BJ (cell line): ENCODE data around the gene CREB1. TPM values are rescaled to one million over a fixed set of nuclear protein-coding genes. Genes with fewer than 3 reads are reported as not detected.

Source experiments
- CTCF ChIA-PET: fragments of 350-600 bp; formaldehyde crosslinking; extraction: SDS; loops from one replicate; lab custom pipeline; 2021; ENCODE audit warnings: antibody characterized with exemption, inconsistent platforms; lab: Yijun Ruan, JAX
- POLR2A ChIA-PET: fragments of 300-600 bp; sonication (Branson Sonifier 250); formaldehyde crosslinking; extraction: SDS; loops from one replicate; lab custom pipeline; 2021; ENCODE audit warnings: antibody characterized with exemption; lab: Charles Lee
- DNase-seq: peaks from one replicate; pipeline ENCODE4 v3.0.0-alpha.2; 2011; ENCODE audit warnings: low read depth
- H3K27me3 ChIP-seq: 2 replicates; pipeline ENCODE4 v1.6.0; 2011; ENCODE audit warnings: low read length; ENCODE audit not compliant: control insufficient read depth, insufficient read depth
- H3K36me3 ChIP-seq: 2 replicates; pipeline ENCODE4 v1.5.1; 2011; ENCODE audit warnings: low read length; ENCODE audit not compliant: control insufficient read depth, insufficient read depth
- H3K4me3 ChIP-seq: 2 replicates; pipeline ENCODE4 v1.5.1; 2011; ENCODE audit warnings: low read depth, mild to moderate bottlenecking, control low read depth, low read length
- CTCF ChIP-seq: IDR thresholded peaks from 2 replicates; pipeline ENCODE4 v1.5.1; 2011; ENCODE audit warnings: low read depth, mild to moderate bottlenecking, control low read depth, inconsistent platforms, low read length, moderate library complexity; ENCODE audit not compliant: insufficient read depth
- polyA plus RNA-seq: library from polyadenylated mRNA; depleted of rRNA; stranded (reverse); fragments of >200 nt; gene quantifications from 2 replicates; pipeline ENCODE4 v1.2.3, GENCODE V29; 2011

The CREB1 gene
- polyA plus RNA-seq, 1 experiment = 44.4 TPM

GRCh38 chr2:207594731-207595130, 65.0 kb downstream of the CREB1 start:
- ChIA-PET CTCF (no interaction called here), POLR2A (no interaction called here)
- no peaks in the 10 kb centered on the region for H3K27me3 ChIP-seq
- DNase-seq = no peak
- TF ChIP-seq CTCF = no peak
- H3K4me3 ChIP-seq = no peak overlapping the region
- peaks cover 2% of the 10 kb centered on the region for H3K36me3 ChIP-seq

- POLR2A ChIA-PET = no interaction called here
- DNase-seq = no peak
- TF ChIP-seq CTCF = no peak
- H3K36me3 ChIP-seq = peaks cover 2% of the 10 kb centered on the region; the same call in 1 of the 2 replicates
- H3K4me3 ChIP-seq = no peak overlapping the region
- H3K27me3 ChIP-seq = no peaks in the 10 kb centered on the region
- CTCF ChIA-PET = no interaction called here
These were observed 69.9 kb downstream of the CREB1 start for GRCh38 chr2:207599636-207600035.

DNA sequence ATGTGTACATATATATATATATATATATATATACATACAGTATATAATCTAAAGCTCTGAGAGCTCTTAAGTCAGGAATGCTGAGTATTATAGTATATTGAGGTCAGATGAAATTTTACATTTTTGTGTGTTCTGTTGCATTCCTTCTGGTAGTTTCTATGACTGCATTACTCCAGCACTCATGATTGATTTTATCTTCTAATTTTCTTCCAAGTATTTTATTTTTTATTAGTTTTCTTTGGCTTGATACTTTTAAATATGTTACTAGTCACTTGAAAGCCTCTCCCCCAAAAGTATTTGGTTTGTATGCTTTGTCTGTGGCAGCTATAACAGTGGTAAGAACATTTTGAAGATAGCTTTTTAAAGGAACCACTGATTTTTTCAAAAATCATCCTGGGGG, 70.5 kb downstream of the CREB1 start:
- Histone ChIP-seq H3K36me3 (peaks cover 2% of the 10 kb centered on the region; the same call in 1 of the 2 replicates), H3K27me3 (no peaks in the 10 kb centered on the region), H3K4me3 (no peak overlapping the region)
- CTCF ChIA-PET = no interaction called here
- TF ChIP-seq CTCF = no peak
- DNase-seq = peak; percentile 46
- POLR2A ChIA-PET = no interaction called here

- Histone ChIP-seq H3K4me3 (no peak overlapping the region), H3K27me3 (no peaks in the 10 kb centered on the region), H3K36me3 (no peaks in the 10 kb centered on the region)
- TF ChIP-seq CTCF = no peak
- ChIA-PET POLR2A (no interaction called here), CTCF (no interaction called here)
- no peak for DNase-seq
These were observed 72.0 kb downstream of the CREB1 start for GRCh38 chr2:207601774-207602173.

DNA sequence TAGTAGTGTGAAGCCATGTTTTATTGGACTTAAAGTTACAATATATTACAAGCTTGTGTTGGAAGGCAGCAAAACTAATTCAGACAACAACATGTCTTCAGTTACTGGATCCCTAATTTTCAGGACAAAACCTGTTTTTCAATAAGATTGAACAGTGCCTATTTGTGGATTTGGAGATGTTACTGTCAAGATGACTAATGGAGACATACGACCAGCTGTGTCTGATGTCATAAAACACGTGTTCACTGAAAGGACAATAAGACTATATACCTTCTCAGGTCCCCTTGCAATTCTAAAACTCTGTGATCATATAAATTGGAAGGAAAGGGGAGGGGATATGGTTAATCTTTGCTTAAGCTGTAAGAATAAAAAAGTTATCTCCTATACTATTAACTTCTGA, 73.7 kb downstream of the CREB1 start:
- Histone ChIP-seq H3K4me3 (no peak overlapping the region), H3K27me3 (no peaks in the 10 kb centered on the region), H3K36me3 (no peaks in the 10 kb centered on the region)
- ChIA-PET CTCF (no interaction called here), POLR2A (no interaction called here)
- no peak for DNase-seq
- TF ChIP-seq CTCF = no peak
